ENCODE results near the gene OR5W2.
"Not testable (repeated sequence)": the region's sequence is repeated elsewhere in the genome, so short reads cannot be mapped to it uniquely, and the experiment has no call there.

OR5W2 gene

DNA sequence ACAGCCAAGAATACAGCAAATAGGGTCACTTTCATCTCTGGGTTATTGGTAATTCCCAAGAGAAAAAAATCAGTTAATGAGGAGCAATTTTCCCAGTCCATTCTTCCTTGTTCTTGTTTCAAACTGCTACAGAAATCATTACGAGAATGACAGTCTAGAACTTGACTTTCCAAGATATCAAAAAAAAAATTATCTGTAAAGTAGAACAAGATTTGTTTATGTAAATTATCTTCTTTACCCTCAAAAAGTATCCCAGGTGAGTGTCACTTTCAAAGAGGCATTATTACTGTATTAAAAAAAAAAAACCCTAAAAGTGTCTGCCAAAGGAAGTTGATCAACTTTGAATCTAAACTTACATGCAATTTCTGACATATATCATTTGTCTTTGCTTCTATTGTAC is at the start of gene OR5W2:
Gene OR5W2 (minus strand): TSS at position 101 of the 400 bp plus-strand sequence. CDS start 0 bp downstream, at position 101.
- DNase-seq (ENCODE audit: low read depth in 2 of 2) = no peak

GRCh38 chr11:55956521-55956920 is 42.1 kb upstream of the OR5W2 start:
- no peak for DNase-seq (ENCODE audit: low read depth in 2 of 2)

DNA sequence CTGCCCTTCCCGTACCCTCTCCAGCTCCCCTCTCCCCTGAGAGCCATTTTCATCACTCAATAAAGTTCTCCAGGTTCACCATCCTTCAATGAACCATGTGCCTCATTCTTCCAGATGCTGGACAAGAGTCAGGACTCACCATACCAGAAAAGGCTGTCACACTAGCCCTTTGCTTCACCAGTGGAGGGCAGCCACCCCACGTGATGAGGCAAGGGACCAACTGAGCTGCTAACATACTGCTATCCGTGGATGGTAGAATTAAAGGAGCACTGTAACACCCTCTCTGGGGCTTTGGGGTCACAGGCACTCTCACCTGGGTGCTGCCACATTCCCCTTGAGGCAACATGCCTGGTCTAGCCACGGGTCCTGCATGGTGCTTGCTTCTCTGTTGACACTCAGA is 34.9 kb upstream of the OR5W2 start:
- DNase-seq (ENCODE audit: low read depth in 2 of 2) = no peak

- DNase-seq (ENCODE audit: low read depth in 2 of 2) = no peak
Observed at GRCh38 chr11:55942785-55943392, 28.5 kb upstream of the OR5W2 start.

GRCh38 chr11:55936300-55936699 is 21.9 kb upstream of the OR5W2 start, which contains the start of gene OR5I1:
OR5I1 (minus strand) TSS chr11:55936400; CDS start chr11:55936400, 0 bp downstream.
- DNase-seq (ENCODE audit: low read depth in 2 of 2) = no peak

- DNase-seq (ENCODE audit: low read depth in 2 of 2) = no peak
Observed at GRCh38 chr11:55920537-55920936, 6.2 kb upstream of the OR5W2 start.

GRCh38 chr11:55902308-55902707 is 12.1 kb downstream of the OR5W2 start:
- DNase-seq (ENCODE audit: low read depth in 2 of 2) = no peak

- DNase-seq (ENCODE audit: low read depth in 2 of 2) = no peak
Observed at GRCh38 chr11:55895216-55895615, 19.2 kb downstream of the OR5W2 start.

DNA sequence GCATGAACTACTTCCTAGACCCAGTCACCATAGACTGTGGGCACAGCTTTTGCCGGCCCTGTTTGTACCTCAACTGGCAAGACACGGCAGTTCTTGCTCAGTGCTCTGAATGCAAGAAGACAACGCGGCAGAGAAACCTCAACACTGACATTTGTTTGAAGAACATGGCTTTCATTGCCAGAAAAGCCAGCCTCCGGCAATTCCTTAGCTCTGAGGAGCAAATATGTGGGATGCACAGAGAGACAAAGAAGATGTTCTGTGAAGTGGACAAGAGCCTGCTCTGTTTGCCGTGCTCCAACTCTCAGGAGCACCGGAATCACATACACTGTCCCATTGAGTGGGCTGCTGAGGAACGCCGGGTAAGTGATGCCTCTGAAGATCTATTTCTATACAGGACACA is 28.9 kb downstream of the OR5W2 start:
- DNase-seq (ENCODE audit: low read depth in 2 of 2) = not testable (repeated sequence)

- not testable (repeated sequence) for DNase-seq (ENCODE audit: low read depth in 2 of 2)
Observed at GRCh38 chr11:55884995-55885394, 29.4 kb downstream of the OR5W2 start.

GRCh38 chr11:55882997-55883396 is 31.4 kb downstream of the OR5W2 start, which contains the start of gene TRIM51:
TRIM51 (plus strand) TSS chr11:55883297; CDS start chr11:55885429, 2,132 bp downstream.
- not testable (repeated sequence) for DNase-seq (ENCODE audit: low read depth in 2 of 2)

- not testable (repeated sequence) for DNase-seq (ENCODE audit: low read depth in 2 of 2)
Observed at GRCh38 chr11:55873146-55873545, 41.2 kb downstream of the OR5W2 start.

DNA sequence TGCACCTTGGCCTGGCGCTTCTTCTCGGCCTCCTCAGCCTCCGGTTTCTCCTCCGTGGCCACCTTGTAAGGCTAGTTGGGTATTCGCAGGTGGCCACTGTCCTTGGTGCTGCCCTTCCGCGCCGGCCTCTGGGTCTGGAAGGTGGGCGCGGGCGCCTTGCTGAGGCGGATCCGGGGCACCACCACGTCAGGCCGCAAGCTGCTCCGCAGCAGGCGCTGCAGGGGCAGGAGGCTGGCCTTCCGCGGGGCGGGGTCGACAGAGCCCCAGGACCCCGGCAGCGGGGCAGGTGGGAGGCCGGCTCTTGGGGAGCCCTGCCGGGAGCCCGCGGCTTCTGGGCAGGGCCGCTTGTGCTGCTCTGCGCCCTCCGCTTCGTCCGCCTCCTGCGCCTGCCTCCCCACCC is 41.7 kb downstream of the OR5W2 start:
- DNase-seq (ENCODE audit: low read depth in 2 of 2) = not testable (repeated sequence)

- DNase-seq (ENCODE audit: low read depth in 2 of 2) = not testable (repeated sequence)
Observed at GRCh38 chr11:55867354-55867753, 47.0 kb downstream of the OR5W2 start.

All from activated CD8-positive, alpha-beta memory T cell treated with anti-CD3 and anti-CD28 coated beads for 4 hours (primary cell).